Cardiac muscle cell (in vitro differentiated cells and primary cell): ENCODE measurements around the gene PRDX2. TPM values are rescaled to one million over a fixed set of nuclear protein-coding genes. Genes with fewer than 3 reads are reported as not detected.

Source experiments
- DNase-seq, 2 donors: peaks; one replicate each; pipeline versions ENCODE4 v3.0.0 to v3.0.0-alpha.2; 2010 to 2017; ENCODE audit warnings: low read depth in 1 of 2, low spot score in 1 of 2
- H3K27ac ChIP-seq: fragments of 200-600 bp; sonication (generic); 2 replicates; pipeline ENCODE4 v1.5.1; 2016
- H3K27me3 ChIP-seq: fragments of 200-600 bp; sonication (generic); 2 replicates; pipeline ENCODE4 v1.6.0; 2016; ENCODE audit warnings: control low read depth
- H3K36me3 ChIP-seq: fragments of 200-600 bp; sonication (generic); 2 replicates; pipeline ENCODE4 v1.5.1; 2016; ENCODE audit warnings: control low read depth
- H3K4me1 ChIP-seq: fragments of 200-600 bp; sonication (generic); 2 replicates; pipeline ENCODE4 v1.8.1; 2017; ENCODE audit warnings: low read depth, mild to moderate bottlenecking, mixed run types
- H3K4me3 ChIP-seq: fragments of 200-600 bp; sonication (generic); 2 replicates; pipeline ENCODE4 v1.5.1; 2016; ENCODE audit warnings: mild to moderate bottlenecking
- H3K9me3 ChIP-seq: fragments of 200-600 bp; sonication (generic); 2 replicates; pipeline ENCODE4 v1.5.1; 2017; ENCODE audit warnings: low read depth, mild to moderate bottlenecking, control low read depth
- polyA plus RNA-seq: library from polyadenylated mRNA; unstranded; fragments of >200 nt; fragmentation: Nextera tagmentation; extraction: Ambion mirVana; gene quantifications from 2 replicates; pipeline ENCODE4 v1.2.1, GENCODE V29; 2016
- total RNA-seq: library from RNA; depleted of rRNA; stranded (reverse); fragments of >200 nt; gene quantifications from 2 replicates; pipeline ENCODE4 v1.2.3, GENCODE V29; 2016
- TF ChIP-seq, protein P1 (sequence below): IDR thresholded peaks from 2 replicates; pipeline ENCODE4 v1.5.1; 2012; ENCODE audit warnings: low read depth, mild to moderate bottlenecking, low read length

The PRDX2 gene
- total and polyA plus RNA-seq, 2 experiments from 2014 or later: 1,316 to 1,719 TPM

DNA sequence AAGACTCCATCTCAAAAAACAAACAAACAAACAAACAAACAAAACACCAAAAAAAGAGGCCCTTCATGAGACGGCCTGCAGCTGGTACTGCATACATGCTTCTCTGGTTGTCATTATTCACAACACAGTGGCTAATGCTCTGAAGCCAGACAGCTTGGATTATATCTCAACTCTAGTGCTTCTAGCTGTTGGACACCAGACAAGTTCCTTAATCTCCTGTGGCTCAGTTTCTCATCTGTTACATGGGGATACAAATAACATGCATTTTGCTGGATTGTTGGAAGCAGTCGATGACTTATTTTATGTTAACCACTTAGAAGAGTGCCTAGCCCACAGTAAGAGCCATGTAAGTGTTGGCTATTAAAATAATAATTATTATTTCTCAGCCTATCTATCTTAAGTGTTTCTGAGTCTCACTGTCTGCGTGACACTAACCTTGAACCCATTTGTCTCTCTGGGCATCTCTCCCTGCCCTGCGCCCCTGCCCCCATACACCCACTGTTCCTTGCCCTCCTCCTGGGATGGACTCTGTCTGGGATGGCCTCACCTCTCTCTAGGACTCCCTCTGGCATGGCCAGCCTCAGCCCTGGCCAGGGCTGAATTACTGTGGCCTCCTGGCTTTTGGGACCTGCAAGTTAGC lies 13.4 kb downstream of the PRDX2 start:
- no peak overlapping the region for H3K4me3 ChIP-seq
- TF ChIP-seq, protein P1, sequence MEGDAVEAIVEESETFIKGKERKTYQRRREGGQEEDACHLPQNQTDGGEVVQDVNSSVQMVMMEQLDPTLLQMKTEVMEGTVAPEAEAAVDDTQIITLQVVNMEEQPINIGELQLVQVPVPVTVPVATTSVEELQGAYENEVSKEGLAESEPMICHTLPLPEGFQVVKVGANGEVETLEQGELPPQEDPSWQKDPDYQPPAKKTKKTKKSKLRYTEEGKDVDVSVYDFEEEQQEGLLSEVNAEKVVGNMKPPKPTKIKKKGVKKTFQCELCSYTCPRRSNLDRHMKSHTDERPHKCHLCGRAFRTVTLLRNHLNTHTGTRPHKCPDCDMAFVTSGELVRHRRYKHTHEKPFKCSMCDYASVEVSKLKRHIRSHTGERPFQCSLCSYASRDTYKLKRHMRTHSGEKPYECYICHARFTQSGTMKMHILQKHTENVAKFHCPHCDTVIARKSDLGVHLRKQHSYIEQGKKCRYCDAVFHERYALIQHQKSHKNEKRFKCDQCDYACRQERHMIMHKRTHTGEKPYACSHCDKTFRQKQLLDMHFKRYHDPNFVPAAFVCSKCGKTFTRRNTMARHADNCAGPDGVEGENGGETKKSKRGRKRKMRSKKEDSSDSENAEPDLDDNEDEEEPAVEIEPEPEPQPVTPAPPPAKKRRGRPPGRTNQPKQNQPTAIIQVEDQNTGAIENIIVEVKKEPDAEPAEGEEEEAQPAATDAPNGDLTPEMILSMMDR: no peak
- H3K4me1 ChIP-seq: peaks cover 34% of the 10 kb centered on the region
- H3K27ac ChIP-seq: peak overlapping the region; percentile 83
- DNase-seq: peak in 1 of 2 donors; percentile 25
- H3K36me3 ChIP-seq: no peaks in the 10 kb centered on the region
- H3K27me3 ChIP-seq: no peaks in the 10 kb centered on the region
- no peaks in the 10 kb centered on the region for H3K9me3 ChIP-seq

DNA sequence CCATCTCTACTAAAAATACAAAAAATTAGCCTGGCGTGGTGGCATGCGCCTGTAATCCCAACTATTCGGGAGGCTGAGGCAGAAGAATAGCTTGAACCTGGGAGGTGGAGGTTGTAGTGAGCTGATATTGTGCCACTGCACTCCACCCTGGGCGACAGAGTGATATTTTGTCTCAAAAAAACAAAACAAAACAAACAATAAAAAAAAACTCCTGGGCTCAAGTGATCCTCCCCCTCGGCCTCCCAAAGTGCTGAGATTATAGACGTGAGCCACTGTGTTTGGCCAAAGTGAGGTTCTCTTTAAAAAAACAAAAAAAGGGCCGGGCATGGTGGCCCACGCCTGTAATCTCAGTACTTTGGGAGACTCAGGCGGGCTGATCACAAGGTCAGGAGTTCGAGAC lies 14.1 kb downstream of the PRDX2 start:
- Histone ChIP-seq H3K36me3 (no peaks in the 10 kb centered on the region), H3K27ac (no peak overlapping the region), H3K4me1 (peaks cover 38% of the 10 kb centered on the region), H3K9me3 (no peaks in the 10 kb centered on the region), H3K27me3 (no peaks in the 10 kb centered on the region), H3K4me3 (no peak overlapping the region)
- DNase-seq: no peak
- TF ChIP-seq, protein P1: no peak

DNA sequence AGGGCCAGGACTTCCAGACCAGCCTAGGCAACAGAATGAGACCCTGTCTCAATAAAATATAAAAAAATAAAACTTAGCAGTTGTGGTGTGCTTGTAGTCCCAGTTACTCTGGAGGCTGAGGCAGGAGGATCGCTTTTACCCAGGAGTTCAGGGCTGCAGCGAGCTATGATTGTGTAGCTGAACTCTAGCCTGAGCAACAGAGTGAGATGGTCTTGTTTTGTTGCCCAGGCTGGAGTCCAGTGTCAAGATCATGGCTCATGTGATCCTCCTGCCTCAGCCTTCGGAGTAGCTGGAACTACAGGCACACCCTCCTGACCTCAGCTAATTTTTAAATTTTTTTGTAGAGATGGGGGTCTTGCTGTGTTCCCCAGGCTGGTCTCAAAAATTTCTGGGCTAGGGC lies 14.6 kb downstream of the PRDX2 start:
- no peak for DNase-seq
- no peak overlapping the region for H3K27ac ChIP-seq
- H3K9me3 ChIP-seq: no peaks in the 10 kb centered on the region
- peaks cover 38% of the 10 kb centered on the region for H3K4me1 ChIP-seq
- no peaks in the 10 kb centered on the region for H3K36me3 ChIP-seq
- TF ChIP-seq, protein P1: no peak
- no peak overlapping the region for H3K4me3 ChIP-seq
- H3K27me3 ChIP-seq: no peaks in the 10 kb centered on the region

DNA sequence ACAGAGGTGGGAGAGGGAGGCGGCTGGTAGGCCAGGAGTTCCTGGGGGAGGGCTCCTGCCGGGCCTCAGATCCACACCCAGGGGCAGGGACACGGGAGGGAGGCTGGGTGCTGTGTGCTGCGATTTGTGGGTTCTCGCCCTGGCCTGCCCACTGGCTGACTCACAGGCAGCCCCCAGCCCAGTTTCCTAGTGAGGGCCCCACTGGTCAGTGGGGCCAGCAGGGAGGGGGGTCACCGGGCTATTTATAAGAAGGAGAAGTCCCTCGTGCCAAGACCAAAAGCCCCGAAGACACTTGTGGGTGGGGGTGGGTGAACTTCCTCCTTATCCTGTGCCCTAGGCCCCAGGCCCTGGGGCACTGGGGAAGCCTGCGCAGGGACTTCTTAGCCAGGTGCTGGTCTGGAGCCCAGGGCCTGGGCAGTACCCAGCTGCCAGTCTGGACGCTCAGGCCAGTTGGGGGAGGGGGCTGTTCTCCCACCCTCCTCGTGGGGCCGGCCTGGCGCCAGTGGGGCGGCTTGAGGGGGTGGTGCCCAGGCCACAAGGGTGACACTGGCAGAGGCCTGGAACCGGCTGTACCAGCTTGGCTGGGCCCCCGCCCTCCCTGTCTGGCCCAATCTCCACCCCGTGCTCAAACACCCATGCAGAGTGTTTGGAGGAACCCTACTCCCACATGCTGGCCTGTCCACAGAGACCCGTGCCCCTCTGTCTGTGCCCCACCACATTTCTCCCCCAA lies 15.3 kb downstream of the PRDX2 start:
- Histone ChIP-seq H3K36me3 (no peaks in the 10 kb centered on the region), H3K4me3 (no peak overlapping the region), H3K27ac (peak overlapping the region; percentile 68), H3K9me3 (no peaks in the 10 kb centered on the region), H3K27me3 (no peaks in the 10 kb centered on the region), H3K4me1 (peaks cover 38% of the 10 kb centered on the region)
- TF ChIP-seq, protein P1: no peak
- DNase-seq: no peak

DNA sequence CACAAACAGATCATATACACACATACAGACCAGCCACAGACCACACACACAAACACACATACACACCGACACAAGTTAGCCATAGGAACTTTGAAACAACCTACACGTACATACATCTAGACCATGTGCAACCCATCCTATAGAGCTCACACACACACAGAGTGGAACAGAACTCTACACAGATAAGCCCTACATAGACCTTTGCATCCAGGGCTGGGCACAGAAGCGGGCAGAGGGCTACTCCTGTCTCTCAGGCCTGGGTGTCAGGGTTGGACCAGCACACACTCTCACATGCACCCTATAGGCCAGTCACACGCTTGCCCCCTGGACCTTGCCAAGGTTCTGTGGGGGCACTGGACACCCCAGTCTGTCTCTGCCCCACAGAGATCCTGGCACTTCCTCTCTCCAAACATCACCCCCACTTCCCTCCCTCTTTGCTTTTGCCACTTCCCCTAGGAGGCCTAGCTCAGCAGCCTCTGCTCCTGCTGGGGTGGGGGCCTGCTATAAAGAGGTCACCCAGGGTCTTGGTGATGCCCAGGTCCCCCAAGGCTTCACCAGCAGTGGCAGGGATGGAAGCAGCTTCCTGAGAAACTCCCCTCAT lies 16.1 kb downstream of the PRDX2 start:
- TF ChIP-seq, protein P1: no peak
- Histone ChIP-seq H3K4me3 (no peak overlapping the region), H3K36me3 (no peaks in the 10 kb centered on the region), H3K27ac (peak overlapping the region; percentile 68), H3K4me1 (peaks cover 38% of the 10 kb centered on the region), H3K27me3 (no peaks in the 10 kb centered on the region), H3K9me3 (no peaks in the 10 kb centered on the region)
- DNase-seq: no peak
